PFSK-1 (cell line): ENCODE measurements around the gene GAS1.

Experiments
- FOXP2 ChIP-seq: optimal IDR thresholded peaks from 2 replicates; pipeline ENCODE3; 2011; ENCODE audit warnings: borderline replicate concordance, control low read depth, inconsistent platforms; ENCODE audit not compliant: insufficient read depth; ENCODE audit errors: extremely low read length, extremely low read depth
- POLR2AphosphoS5 ChIP-seq: IDR thresholded peaks from 2 replicates; pipeline ENCODE4 v1.6.1; 2012; ENCODE audit warnings: low read depth, mild to moderate bottlenecking, control low read depth, low read length, moderate library complexity
- TAF1 ChIP-seq: IDR thresholded peaks from 2 replicates; pipeline ENCODE4 v1.6.1; 2012; ENCODE audit warnings: low read length, control low read depth, borderline replicate concordance; ENCODE audit not compliant: insufficient read depth
- TF ChIP-seq, protein P1 (sequence below), 2 experiments: IDR thresholded peaks; 2 replicates each; pipeline versions ENCODE4 v1.6.1 to v1.8.0; 2011 to 2012; ENCODE audit warnings: low read depth in 2 of 2, low read length in 2 of 2, control low read depth in 1 of 2, inconsistent platforms in 1 of 2, mild to moderate bottlenecking in 1 of 2, moderate library complexity in 1 of 2; ENCODE audit not compliant: insufficient read depth in 1 of 2

DNA sequence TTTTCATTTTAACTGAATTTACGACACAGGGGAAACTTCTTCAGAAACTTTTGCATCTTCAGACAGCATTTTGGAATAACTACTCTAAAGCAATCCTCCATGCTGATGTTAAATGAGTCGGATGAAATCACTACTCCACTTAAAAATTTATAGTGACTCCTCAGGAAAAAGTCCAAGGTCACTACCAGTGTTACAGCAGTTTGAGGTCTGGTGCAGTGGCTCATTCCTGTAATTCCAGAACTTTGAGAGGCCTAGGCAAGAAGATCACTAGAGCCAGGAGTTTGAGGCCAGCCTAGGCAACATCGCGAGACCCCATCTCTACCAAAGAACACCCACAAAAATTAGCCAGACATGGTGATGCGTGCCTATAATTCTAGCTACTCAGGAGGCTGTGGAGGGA is 5.9 kb upstream of the GAS1 start:
- TF ChIP-seq TAF1, result no peak
- TF ChIP-seq, protein P1, sequence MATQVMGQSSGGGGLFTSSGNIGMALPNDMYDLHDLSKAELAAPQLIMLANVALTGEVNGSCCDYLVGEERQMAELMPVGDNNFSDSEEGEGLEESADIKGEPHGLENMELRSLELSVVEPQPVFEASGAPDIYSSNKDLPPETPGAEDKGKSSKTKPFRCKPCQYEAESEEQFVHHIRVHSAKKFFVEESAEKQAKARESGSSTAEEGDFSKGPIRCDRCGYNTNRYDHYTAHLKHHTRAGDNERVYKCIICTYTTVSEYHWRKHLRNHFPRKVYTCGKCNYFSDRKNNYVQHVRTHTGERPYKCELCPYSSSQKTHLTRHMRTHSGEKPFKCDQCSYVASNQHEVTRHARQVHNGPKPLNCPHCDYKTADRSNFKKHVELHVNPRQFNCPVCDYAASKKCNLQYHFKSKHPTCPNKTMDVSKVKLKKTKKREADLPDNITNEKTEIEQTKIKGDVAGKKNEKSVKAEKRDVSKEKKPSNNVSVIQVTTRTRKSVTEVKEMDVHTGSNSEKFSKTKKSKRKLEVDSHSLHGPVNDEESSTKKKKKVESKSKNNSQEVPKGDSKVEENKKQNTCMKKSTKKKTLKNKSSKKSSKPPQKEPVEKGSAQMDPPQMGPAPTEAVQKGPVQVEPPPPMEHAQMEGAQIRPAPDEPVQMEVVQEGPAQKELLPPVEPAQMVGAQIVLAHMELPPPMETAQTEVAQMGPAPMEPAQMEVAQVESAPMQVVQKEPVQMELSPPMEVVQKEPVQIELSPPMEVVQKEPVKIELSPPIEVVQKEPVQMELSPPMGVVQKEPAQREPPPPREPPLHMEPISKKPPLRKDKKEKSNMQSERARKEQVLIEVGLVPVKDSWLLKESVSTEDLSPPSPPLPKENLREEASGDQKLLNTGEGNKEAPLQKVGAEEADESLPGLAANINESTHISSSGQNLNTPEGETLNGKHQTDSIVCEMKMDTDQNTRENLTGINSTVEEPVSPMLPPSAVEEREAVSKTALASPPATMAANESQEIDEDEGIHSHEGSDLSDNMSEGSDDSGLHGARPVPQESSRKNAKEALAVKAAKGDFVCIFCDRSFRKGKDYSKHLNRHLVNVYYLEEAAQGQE (IDR thresholded peaks at IDR 0.05; ENCODE audit: insufficient read depth in 1 of 2, low read depth in 2 of 2, low read length in 2 of 2), result no peak
- TF ChIP-seq POLR2AphosphoS5, result no peak
- TF ChIP-seq FOXP2, result no peak
